Measurements from ENCODE around the gene CTSZ.

DNA sequence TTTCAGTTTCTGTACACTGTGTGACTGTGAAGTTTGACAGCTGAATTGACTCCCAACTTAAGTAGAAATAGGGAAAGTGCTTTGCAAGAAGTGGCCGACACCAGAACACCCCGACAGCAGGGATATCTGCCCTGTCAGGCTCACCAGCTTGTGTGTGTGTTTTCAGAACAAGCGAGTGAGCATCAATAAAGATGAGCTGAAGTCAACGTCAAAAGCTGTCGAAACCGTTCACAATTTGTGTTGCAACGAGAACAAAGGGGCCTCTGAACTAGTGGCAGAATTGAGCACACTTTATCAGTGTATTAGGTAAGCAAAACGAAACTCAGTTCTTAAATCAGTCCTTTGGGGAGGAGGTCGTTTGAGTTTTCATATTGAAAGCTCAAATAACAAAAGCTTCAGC, 15.3 kb downstream of the CTSZ start:
- TF ChIP-seq, protein P1, sequence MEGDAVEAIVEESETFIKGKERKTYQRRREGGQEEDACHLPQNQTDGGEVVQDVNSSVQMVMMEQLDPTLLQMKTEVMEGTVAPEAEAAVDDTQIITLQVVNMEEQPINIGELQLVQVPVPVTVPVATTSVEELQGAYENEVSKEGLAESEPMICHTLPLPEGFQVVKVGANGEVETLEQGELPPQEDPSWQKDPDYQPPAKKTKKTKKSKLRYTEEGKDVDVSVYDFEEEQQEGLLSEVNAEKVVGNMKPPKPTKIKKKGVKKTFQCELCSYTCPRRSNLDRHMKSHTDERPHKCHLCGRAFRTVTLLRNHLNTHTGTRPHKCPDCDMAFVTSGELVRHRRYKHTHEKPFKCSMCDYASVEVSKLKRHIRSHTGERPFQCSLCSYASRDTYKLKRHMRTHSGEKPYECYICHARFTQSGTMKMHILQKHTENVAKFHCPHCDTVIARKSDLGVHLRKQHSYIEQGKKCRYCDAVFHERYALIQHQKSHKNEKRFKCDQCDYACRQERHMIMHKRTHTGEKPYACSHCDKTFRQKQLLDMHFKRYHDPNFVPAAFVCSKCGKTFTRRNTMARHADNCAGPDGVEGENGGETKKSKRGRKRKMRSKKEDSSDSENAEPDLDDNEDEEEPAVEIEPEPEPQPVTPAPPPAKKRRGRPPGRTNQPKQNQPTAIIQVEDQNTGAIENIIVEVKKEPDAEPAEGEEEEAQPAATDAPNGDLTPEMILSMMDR (IDR thresholded peaks at IDR 0.05) = no peak
- no peak for TF ChIP-seq EP300 (IDR thresholded peaks at IDR 0.05; ENCODE audit: low read depth)

Data from transverse colon (tissue), 3 donors.